ENCODE measurements around the gene YOD1. TPM values are rescaled to one million over a fixed set of nuclear protein-coding genes. Genes with fewer than 3 reads are reported as not detected.

The YOD1 gene
- total and polyA plus RNA-seq, 2 of the 13 experiments (the other 11 are each of a cell fraction or from before 2014, with no cell fraction given), result 3.4 to 9.1 TPM

DNA sequence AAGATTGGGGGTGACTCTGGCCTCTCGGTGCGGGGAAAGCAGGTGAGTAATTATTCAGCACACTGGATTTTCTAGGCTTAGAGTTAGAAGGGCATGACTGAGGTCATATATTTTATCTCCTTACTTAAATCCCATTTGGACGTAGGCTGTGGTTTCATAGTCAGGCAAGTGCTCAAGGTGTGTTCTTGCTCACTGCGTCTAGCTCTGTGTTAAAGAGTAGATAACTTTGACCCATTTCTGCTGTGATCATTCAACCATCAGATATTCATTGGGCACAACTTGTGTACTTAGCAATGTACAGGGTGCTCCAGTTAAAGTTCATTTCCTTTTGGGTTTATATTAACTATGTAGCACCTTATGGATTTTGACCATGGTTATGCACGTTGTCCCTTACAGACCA is 16.7 kb upstream of the YOD1 start (continued):
- TF ChIP-seq, protein P1, sequence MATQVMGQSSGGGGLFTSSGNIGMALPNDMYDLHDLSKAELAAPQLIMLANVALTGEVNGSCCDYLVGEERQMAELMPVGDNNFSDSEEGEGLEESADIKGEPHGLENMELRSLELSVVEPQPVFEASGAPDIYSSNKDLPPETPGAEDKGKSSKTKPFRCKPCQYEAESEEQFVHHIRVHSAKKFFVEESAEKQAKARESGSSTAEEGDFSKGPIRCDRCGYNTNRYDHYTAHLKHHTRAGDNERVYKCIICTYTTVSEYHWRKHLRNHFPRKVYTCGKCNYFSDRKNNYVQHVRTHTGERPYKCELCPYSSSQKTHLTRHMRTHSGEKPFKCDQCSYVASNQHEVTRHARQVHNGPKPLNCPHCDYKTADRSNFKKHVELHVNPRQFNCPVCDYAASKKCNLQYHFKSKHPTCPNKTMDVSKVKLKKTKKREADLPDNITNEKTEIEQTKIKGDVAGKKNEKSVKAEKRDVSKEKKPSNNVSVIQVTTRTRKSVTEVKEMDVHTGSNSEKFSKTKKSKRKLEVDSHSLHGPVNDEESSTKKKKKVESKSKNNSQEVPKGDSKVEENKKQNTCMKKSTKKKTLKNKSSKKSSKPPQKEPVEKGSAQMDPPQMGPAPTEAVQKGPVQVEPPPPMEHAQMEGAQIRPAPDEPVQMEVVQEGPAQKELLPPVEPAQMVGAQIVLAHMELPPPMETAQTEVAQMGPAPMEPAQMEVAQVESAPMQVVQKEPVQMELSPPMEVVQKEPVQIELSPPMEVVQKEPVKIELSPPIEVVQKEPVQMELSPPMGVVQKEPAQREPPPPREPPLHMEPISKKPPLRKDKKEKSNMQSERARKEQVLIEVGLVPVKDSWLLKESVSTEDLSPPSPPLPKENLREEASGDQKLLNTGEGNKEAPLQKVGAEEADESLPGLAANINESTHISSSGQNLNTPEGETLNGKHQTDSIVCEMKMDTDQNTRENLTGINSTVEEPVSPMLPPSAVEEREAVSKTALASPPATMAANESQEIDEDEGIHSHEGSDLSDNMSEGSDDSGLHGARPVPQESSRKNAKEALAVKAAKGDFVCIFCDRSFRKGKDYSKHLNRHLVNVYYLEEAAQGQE (IDR thresholded peaks at IDR 0.05; ENCODE audit: borderline replicate concordance in 1 of 2, low read depth in 1 of 2, low read length in 2 of 2), result no peak
- TF ChIP-seq PRMT3 (CRISPR knock-in tag; IDR thresholded peaks at IDR 0.05; ENCODE audit: borderline replicate concordance, low read depth) (no peak), ZNF30 (CRISPR knock-in tag; IDR thresholded peaks at IDR 0.05) (no peak), ISX (CRISPR knock-in tag; conservative IDR thresholded peaks at IDR 0.05) (no peak), STAT5B (CRISPR knock-in tag; IDR thresholded peaks at IDR 0.05) (no peak), ZFX (CRISPR knock-in tag; IDR thresholded peaks at IDR 0.05; ENCODE audit: low read depth) (no peak), REPIN1 (CRISPR knock-in tag; IDR thresholded peaks at IDR 0.05; ENCODE audit: borderline replicate concordance, low read depth) (no peak), KLF6 (CRISPR knock-in tag; IDR thresholded peaks at IDR 0.05) (no peak), JDP2 (CRISPR knock-in tag; IDR thresholded peaks at IDR 0.05; ENCODE audit: borderline replicate concordance) (no peak), CCDC6 (CRISPR knock-in tag; IDR thresholded peaks at IDR 0.05) (no peak)
- TF ChIP-seq, protein P2, sequence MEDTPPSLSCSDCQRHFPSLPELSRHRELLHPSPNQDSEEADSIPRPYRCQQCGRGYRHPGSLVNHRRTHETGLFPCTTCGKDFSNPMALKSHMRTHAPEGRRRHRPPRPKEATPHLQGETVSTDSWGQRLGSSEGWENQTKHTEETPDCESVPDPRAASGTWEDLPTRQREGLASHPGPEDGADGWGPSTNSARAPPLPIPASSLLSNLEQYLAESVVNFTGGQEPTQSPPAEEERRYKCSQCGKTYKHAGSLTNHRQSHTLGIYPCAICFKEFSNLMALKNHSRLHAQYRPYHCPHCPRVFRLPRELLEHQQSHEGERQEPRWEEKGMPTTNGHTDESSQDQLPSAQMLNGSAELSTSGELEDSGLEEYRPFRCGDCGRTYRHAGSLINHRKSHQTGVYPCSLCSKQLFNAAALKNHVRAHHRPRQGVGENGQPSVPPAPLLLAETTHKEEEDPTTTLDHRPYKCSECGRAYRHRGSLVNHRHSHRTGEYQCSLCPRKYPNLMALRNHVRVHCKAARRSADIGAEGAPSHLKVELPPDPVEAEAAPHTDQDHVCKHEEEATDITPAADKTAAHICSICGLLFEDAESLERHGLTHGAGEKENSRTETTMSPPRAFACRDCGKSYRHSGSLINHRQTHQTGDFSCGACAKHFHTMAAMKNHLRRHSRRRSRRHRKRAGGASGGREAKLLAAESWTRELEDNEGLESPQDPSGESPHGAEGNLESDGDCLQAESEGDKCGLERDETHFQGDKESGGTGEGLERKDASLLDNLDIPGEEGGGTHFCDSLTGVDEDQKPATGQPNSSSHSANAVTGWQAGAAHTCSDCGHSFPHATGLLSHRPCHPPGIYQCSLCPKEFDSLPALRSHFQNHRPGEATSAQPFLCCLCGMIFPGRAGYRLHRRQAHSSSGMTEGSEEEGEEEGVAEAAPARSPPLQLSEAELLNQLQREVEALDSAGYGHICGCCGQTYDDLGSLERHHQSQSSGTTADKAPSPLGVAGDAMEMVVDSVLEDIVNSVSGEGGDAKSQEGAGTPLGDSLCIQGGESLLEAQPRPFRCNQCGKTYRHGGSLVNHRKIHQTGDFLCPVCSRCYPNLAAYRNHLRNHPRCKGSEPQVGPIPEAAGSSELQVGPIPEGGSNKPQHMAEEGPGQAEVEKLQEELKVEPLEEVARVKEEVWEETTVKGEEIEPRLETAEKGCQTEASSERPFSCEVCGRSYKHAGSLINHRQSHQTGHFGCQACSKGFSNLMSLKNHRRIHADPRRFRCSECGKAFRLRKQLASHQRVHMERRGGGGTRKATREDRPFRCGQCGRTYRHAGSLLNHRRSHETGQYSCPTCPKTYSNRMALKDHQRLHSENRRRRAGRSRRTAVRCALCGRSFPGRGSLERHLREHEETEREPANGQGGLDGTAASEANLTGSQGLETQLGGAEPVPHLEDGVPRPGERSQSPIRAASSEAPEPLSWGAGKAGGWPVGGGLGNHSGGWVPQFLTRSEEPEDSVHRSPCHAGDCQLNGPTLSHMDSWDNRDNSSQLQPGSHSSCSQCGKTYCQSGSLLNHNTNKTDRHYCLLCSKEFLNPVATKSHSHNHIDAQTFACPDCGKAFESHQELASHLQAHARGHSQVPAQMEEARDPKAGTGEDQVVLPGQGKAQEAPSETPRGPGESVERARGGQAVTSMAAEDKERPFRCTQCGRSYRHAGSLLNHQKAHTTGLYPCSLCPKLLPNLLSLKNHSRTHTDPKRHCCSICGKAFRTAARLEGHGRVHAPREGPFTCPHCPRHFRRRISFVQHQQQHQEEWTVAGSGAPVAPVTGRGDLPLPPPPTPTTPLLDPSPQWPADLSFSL (CRISPR knock-in tag; IDR thresholded peaks at IDR 0.05), result peak; percentile 56; the same call in 1 of the 2 replicates
- TF ChIP-seq, protein P3, sequence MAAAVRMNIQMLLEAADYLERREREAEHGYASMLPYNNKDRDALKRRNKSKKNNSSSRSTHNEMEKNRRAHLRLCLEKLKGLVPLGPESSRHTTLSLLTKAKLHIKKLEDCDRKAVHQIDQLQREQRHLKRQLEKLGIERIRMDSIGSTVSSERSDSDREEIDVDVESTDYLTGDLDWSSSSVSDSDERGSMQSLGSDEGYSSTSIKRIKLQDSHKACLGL (CRISPR knock-in tag; IDR thresholded peaks at IDR 0.05), result no peak
- TF ChIP-seq, protein P4, sequence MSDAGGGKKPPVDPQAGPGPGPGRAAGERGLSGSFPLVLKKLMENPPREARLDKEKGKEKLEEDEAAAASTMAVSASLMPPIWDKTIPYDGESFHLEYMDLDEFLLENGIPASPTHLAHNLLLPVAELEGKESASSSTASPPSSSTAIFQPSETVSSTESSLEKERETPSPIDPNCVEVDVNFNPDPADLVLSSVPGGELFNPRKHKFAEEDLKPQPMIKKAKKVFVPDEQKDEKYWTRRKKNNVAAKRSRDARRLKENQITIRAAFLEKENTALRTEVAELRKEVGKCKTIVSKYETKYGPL (CRISPR knock-in tag; IDR thresholded peaks at IDR 0.05), result no peak
- TF ChIP-seq, protein P5, sequence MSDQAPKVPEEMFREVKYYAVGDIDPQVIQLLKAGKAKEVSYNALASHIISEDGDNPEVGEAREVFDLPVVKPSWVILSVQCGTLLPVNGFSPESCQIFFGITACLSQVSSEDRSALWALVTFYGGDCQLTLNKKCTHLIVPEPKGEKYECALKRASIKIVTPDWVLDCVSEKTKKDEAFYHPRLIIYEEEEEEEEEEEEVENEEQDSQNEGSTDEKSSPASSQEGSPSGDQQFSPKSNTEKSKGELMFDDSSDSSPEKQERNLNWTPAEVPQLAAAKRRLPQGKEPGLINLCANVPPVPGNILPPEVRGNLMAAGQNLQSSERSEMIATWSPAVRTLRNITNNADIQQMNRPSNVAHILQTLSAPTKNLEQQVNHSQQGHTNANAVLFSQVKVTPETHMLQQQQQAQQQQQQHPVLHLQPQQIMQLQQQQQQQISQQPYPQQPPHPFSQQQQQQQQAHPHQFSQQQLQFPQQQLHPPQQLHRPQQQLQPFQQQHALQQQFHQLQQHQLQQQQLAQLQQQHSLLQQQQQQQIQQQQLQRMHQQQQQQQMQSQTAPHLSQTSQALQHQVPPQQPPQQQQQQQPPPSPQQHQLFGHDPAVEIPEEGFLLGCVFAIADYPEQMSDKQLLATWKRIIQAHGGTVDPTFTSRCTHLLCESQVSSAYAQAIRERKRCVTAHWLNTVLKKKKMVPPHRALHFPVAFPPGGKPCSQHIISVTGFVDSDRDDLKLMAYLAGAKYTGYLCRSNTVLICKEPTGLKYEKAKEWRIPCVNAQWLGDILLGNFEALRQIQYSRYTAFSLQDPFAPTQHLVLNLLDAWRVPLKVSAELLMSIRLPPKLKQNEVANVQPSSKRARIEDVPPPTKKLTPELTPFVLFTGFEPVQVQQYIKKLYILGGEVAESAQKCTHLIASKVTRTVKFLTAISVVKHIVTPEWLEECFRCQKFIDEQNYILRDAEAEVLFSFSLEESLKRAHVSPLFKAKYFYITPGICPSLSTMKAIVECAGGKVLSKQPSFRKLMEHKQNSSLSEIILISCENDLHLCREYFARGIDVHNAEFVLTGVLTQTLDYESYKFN (CRISPR knock-in tag; conservative IDR thresholded peaks at IDR 0.05), result peak; percentile 77
